Measurements from ENCODE around the gene FUNDC2.

Gene FUNDC2

GRCh38 chrX:155070038-155070437 is 43.4 kb downstream of the FUNDC2 start:
- no peak for DNase-seq

- no peak for DNase-seq
These were observed 44.0 kb downstream of the FUNDC2 start for GRCh38 chrX:155070663-155070974.

- DNase-seq, result peak; percentile 78
These were observed 44.5 kb downstream of the FUNDC2 start, which contains the start of the genes BRCC3, CMC4 and MTCP1 for GRCh38 chrX:155070975-155071693. Gene BRCC3 (plus strand): TSS chrX:155071508. CDS start chrX:155071528, 20 bp downstream. Gene CMC4 (minus strand): TSS chrX:155071136. CDS start chrX:155064023, 7,113 bp downstream. Gene MTCP1 (minus strand): TSS chrX:155071136. CDS start chrX:155066010, 5,126 bp downstream.

GRCh38 chrX:155071694-155072280 is 45.1 kb downstream of the FUNDC2 start:
- no peak for DNase-seq

GRCh38 chrX:155086202-155086840 is 59.7 kb downstream of the FUNDC2 start:
- peak; percentile 32 for DNase-seq

GRCh38 chrX:155086961-155087735 is 60.5 kb downstream of the FUNDC2 start:
- no peak for DNase-seq

GRCh38 chrX:155094468-155095061 is 67.9 kb downstream of the FUNDC2 start:
- DNase-seq, result peak; percentile 33

GRCh38 chrX:155105919-155106318 is 79.3 kb downstream of the FUNDC2 start:
- DNase-seq, result no peak

- DNase-seq, result no peak
These were observed 81.8 kb downstream of the FUNDC2 start for GRCh38 chrX:155108427-155108826.

Measured in fibroblast of skin of back (primary cell).